ENCODE data around the gene GPR87.

The GPR87 gene

GRCh38 chr3:151283387-151283786 lies 33.2 kb downstream of the GPR87 start:
- no peak for DNase-seq (ENCODE audit: low read depth, low spot score)

GRCh38 chr3:151282921-151283320 lies 33.7 kb downstream of the GPR87 start:
- no peak for DNase-seq (ENCODE audit: low read depth, low spot score)

GRCh38 chr3:151281671-151282324 lies 34.8 kb downstream of the GPR87 start:
- DNase-seq (ENCODE audit: low read depth, low spot score), result no peak

GRCh38 chr3:151278230-151278629 lies 38.4 kb downstream of the GPR87 start, which contains the start of gene P2RY14:
TSS of gene P2RY14 (minus strand) at chr3:151278542. CDS start at chr3:151214316, 64,226 bp downstream.
- DNase-seq (ENCODE audit: low read depth, low spot score), result no peak

GRCh38 chr3:151276687-151277042 lies 40.0 kb downstream of the GPR87 start:
- no peak for DNase-seq (ENCODE audit: low read depth, low spot score)

- DNase-seq (ENCODE audit: low read depth, low spot score), result no peak
These were observed 40.5 kb downstream of the GPR87 start for GRCh38 chr3:151276038-151276686.

- DNase-seq (ENCODE audit: low read depth, low spot score), result no peak
These were observed 41.5 kb downstream of the GPR87 start for GRCh38 chr3:151275091-151275490.

GRCh38 chr3:151269631-151270030 lies 47.0 kb downstream of the GPR87 start:
- DNase-seq (ENCODE audit: low read depth, low spot score), result no peak

GRCh38 chr3:151268267-151269235 lies 48.1 kb downstream of the GPR87 start:
- no peak for DNase-seq (ENCODE audit: low read depth, low spot score)

- DNase-seq (ENCODE audit: low read depth, low spot score), result no peak
These were observed 49.6 kb downstream of the GPR87 start for GRCh38 chr3:151267066-151267465.

- DNase-seq (ENCODE audit: low read depth, low spot score), result no peak
These were observed 50.8 kb downstream of the GPR87 start for GRCh38 chr3:151265866-151266265.

- no peak for DNase-seq (ENCODE audit: low read depth, low spot score)
These were observed 51.5 kb downstream of the GPR87 start for GRCh38 chr3:151265166-151265565.

GRCh38 chr3:151264605-151265004 lies 52.0 kb downstream of the GPR87 start:
- no peak for DNase-seq (ENCODE audit: low read depth, low spot score)

- DNase-seq (ENCODE audit: low read depth, low spot score), result no peak
These were observed 53.6 kb downstream of the GPR87 start for GRCh38 chr3:151262871-151263525.

GRCh38 chr3:151259664-151260063 lies 57.0 kb downstream of the GPR87 start:
- DNase-seq (ENCODE audit: low read depth, low spot score), result no peak

GRCh38 chr3:151256749-151257148 lies 59.9 kb downstream of the GPR87 start:
- no peak for DNase-seq (ENCODE audit: low read depth, low spot score)

- DNase-seq (ENCODE audit: low read depth, low spot score), result no peak
These were observed 67.8 kb downstream of the GPR87 start for GRCh38 chr3:151248772-151249337.
